Suprapubic skin (tissue), 4 donors: ENCODE measurements around the gene CPA2. TPM values are rescaled to one million over a fixed set of nuclear protein-coding genes. Genes with fewer than 3 reads are reported as not detected.

Experiments used
- DNase-seq, 2 donors: peaks; one replicate each; pipeline ENCODE4 v3.0.0-alpha.2; 2019; ENCODE audit warnings: low spot score in 2 of 2
- H3K27ac ChIP-seq: fragments of 200-600 bp; sonication (generic); one replicate; pipeline ENCODE4 v1.5.1; 2019
- H3K27me3 ChIP-seq: fragments of 200-600 bp; sonication (generic); one replicate; pipeline ENCODE4 v1.5.1; 2019
- H3K36me3 ChIP-seq: fragments of 200-600 bp; sonication (generic); one replicate; pipeline ENCODE4 v1.5.1; 2019
- H3K4me1 ChIP-seq: fragments of 200-600 bp; sonication (generic); one replicate; pipeline ENCODE4 v1.5.1; 2019
- H3K4me3 ChIP-seq: fragments of 200-600 bp; sonication (generic); one replicate; pipeline ENCODE4 v1.5.1; 2019; ENCODE audit warnings: mild to moderate bottlenecking
- H3K9me3 ChIP-seq: fragments of 200-600 bp; sonication (generic); one replicate; pipeline ENCODE4 v1.5.1; 2019
- CTCF ChIP-seq, 2 donors: fragments of 200-600 bp in 1 of 2; fragments of 450-650 bp in 1 of 2; sonication (generic) in 1 of 2; IDR thresholded peaks; one replicate each; pipeline ENCODE4 v1.5.1; 2016 to 2019; ENCODE audit warnings: antibody characterized with exemption in 2 of 2, mild to moderate bottlenecking in 1 of 2, moderate library complexity in 1 of 2
- EP300 ChIP-seq: sonication (generic); formaldehyde crosslinking; IDR thresholded peaks from one replicate; pipeline ENCODE4 v1.6.1; 2017; ENCODE audit warnings: antibody characterized with exemption
- POLR2A ChIP-seq, 2 donors: fragments of 450-650 bp; IDR thresholded peaks; one replicate each; pipeline ENCODE4 v1.6.1; 2017; ENCODE audit warnings: antibody characterized with exemption in 2 of 2, mild to moderate bottlenecking in 2 of 2, moderate library complexity in 2 of 2
- POLR2AphosphoS5 ChIP-seq, 3 donors: sonication (generic); formaldehyde crosslinking; IDR thresholded peaks; one replicate each; pipeline ENCODE4 v1.6.1; 2017; ENCODE audit warnings: antibody characterized with exemption in 3 of 3
- WGBS: methylation state at CpG from one replicate; pipeline ENCODE4 v1.1.5; 2018; 5-methylcytosine and 5-hydroxymethylcytosine counted together
- total RNA-seq, 4 donors: library from RNA; depleted of rRNA; stranded (reverse); fragments of >200 nt; gene quantifications; one replicate each; pipeline ENCODE4 v1.1.0, GENCODE V29; 2016

CPA2 gene
- total RNA-seq, 4 donors from 2014 or later: not detected

- Histone ChIP-seq H3K27ac (no peak overlapping the region), H3K9me3 (no peaks in the 10 kb centered on the region), H3K36me3 (no peaks in the 10 kb centered on the region), H3K4me3 (peak overlapping the region; percentile 28), H3K27me3 (no peaks in the 10 kb centered on the region), H3K4me1 (peaks cover 28% of the 10 kb centered on the region)
- no peak for DNase-seq
- no peak for TF ChIP-seq CTCF (IDR thresholded peaks at IDR 0.05)
- TF ChIP-seq POLR2AphosphoS5 (IDR thresholded peaks at IDR 0.05): no peak
- no peak for TF ChIP-seq POLR2A (IDR thresholded peaks at IDR 0.05)
- no peak for TF ChIP-seq EP300
- WGBS: 62% methylated on average over 22 of the region's 23 CpGs
Measured at GRCh38 chr7:130272381-130273080, 5.9 kb downstream of the CPA2 start.

GRCh38 chr7:130273081-130273932, 6.6 kb downstream of the CPA2 start:
- Histone ChIP-seq H3K4me1 (peaks cover 30% of the 10 kb centered on the region), H3K36me3 (no peaks in the 10 kb centered on the region), H3K9me3 (no peaks in the 10 kb centered on the region), H3K4me3 (peak overlapping the region; percentile 28), H3K27me3 (no peaks in the 10 kb centered on the region), H3K27ac (no peak overlapping the region)
- TF ChIP-seq POLR2A (IDR thresholded peaks at IDR 0.05): no peak
- no peak for TF ChIP-seq CTCF (IDR thresholded peaks at IDR 0.05)
- no peak for TF ChIP-seq EP300
- TF ChIP-seq POLR2AphosphoS5 (IDR thresholded peaks at IDR 0.05): no peak
- 20% methylated on average over 25 of the region's 25 CpGs for WGBS
- DNase-seq: no peak

GRCh38 chr7:130273933-130274255, 7.2 kb downstream of the CPA2 start:
- Histone ChIP-seq H3K36me3 (no peaks in the 10 kb centered on the region), H3K4me1 (peaks cover 30% of the 10 kb centered on the region), H3K4me3 (no peak overlapping the region), H3K9me3 (no peaks in the 10 kb centered on the region), H3K27ac (no peak overlapping the region), H3K27me3 (no peaks in the 10 kb centered on the region)
- 45% methylated on average over 11 of the region's 11 CpGs for WGBS
- TF ChIP-seq POLR2A (IDR thresholded peaks at IDR 0.05) (no peak), CTCF (IDR thresholded peaks at IDR 0.05) (no peak), POLR2AphosphoS5 (IDR thresholded peaks at IDR 0.05) (peak in 1 of 3 donors; percentile 49), EP300 (no peak)
- DNase-seq: no peak

- H3K36me3 ChIP-seq: no peaks in the 10 kb centered on the region
- no peaks in the 10 kb centered on the region for H3K9me3 ChIP-seq
- TF ChIP-seq POLR2AphosphoS5 (IDR thresholded peaks at IDR 0.05) (no peak), POLR2A (IDR thresholded peaks at IDR 0.05) (no peak), EP300 (no peak), CTCF (IDR thresholded peaks at IDR 0.05) (no peak)
- WGBS: 23% methylated on average over 1 of the region's 1 CpG
- H3K27ac ChIP-seq: no peak overlapping the region
- H3K4me3 ChIP-seq: no peak overlapping the region
- H3K27me3 ChIP-seq: no peaks in the 10 kb centered on the region
- no peak for DNase-seq
- peaks cover 30% of the 10 kb centered on the region for H3K4me1 ChIP-seq
Measured at GRCh38 chr7:130274296-130274695, 7.6 kb downstream of the CPA2 start.

- TF ChIP-seq CTCF (IDR thresholded peaks at IDR 0.05) (no peak), POLR2AphosphoS5 (IDR thresholded peaks at IDR 0.05) (no peak)
- Histone ChIP-seq H3K4me3 (no peak overlapping the region), H3K27ac (no peak overlapping the region), H3K27me3 (no peaks in the 10 kb centered on the region), H3K9me3 (no peaks in the 10 kb centered on the region), H3K36me3 (no peaks in the 10 kb centered on the region), H3K4me1 (peaks cover 30% of the 10 kb centered on the region)
- no peak for DNase-seq
- WGBS: 62% methylated on average over 11 of the region's 11 CpGs
Measured at GRCh38 chr7:130274983-130275591, 8.4 kb downstream of the CPA2 start.
